ENCODE results near the gene COL9A1.

The COL9A1 gene

GRCh38 chr6:70231311-70231710, 71.6 kb downstream of the COL9A1 start:
- no peak for DNase-seq (ENCODE audit: low read depth in 2 of 2)

GRCh38 chr6:70225055-70225454, 77.8 kb downstream of the COL9A1 start:
- no peak for DNase-seq (ENCODE audit: low read depth in 2 of 2)

DNA sequence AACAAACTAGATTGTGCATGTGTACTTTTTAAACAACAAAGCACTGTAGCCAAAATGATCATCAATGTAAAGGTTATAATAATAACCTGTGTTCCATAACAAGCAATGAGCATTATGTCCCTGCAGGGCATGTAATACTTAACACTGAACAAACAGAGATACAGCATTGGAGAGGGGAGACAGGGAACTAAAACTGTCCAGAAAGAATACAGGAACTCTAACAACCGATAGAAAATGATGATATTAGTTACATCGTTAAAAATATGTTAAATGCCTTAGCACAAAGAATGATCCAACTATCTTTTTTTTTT, 80.5 kb downstream of the COL9A1 start:
- no peak for DNase-seq (ENCODE audit: low read depth in 2 of 2)

DNA sequence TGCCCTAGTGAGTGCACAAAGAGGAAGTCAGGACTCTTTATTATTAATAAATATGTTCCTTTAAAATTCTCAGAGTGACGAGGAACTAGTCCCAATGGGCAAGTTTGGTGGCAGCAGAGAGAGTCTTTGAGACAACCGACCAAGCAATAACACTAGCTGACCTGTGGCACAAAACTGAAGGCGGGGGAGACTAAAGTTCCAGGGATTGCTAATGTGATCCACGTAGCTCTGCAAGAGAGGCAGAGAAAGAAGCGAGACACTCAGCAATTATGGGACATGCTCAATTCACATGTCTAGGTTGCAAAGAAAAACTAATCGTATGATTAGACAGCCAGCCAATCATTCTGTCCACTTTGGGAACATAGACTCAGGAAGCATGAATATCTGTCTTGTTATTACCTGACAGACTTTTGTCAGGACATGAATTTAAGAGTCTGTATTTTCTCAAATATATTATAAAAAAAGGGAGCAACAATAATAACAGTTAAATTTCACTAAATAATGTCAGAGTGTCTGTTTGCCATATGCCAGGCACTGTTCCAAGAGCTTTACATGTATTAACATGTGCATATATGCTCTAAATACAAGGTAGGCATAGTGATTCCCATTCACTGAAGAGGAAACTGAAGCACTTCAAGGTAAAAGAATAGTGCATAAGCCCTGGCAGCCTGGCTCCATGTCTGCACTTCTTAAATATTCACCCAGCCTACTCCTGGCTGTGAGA, 81.0 kb downstream of the COL9A1 start:
- DNase-seq (ENCODE audit: low read depth in 2 of 2), result no peak

GRCh38 chr6:70221025-70221714, 81.7 kb downstream of the COL9A1 start:
- no peak for DNase-seq (ENCODE audit: low read depth in 2 of 2)

DNA sequence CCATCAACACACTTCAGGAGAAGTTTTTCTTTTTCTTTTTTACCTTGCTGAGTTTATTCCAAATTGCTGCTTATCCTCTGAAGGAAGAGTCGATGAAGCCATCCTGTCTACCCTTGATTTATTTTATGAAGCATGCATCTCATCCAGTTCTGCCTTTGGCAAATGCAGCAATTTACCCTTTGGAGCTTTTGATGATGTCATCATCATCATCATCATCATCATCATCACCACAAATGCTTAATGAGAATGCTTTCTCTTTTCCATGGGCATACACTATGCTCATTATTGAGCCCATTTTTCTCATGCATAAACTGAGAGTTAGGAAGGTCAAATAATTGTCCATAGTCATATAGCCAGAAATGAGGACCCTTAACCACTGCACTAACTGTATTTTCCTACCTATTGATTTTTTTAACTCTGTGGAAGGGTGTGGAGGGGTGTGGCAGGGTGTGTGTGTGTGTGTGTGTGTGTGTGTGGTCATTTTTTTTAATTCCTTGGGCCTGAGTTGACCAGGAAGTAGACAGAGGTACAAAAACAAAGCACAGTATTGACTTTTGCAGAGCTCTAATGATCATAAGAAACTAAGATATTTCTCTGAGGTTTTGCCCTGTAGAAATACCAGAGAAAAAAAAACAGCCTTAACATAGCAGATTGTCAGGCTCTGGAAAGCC, 82.8 kb downstream of the COL9A1 start:
- no peak for DNase-seq (ENCODE audit: low read depth in 2 of 2)

DNA sequence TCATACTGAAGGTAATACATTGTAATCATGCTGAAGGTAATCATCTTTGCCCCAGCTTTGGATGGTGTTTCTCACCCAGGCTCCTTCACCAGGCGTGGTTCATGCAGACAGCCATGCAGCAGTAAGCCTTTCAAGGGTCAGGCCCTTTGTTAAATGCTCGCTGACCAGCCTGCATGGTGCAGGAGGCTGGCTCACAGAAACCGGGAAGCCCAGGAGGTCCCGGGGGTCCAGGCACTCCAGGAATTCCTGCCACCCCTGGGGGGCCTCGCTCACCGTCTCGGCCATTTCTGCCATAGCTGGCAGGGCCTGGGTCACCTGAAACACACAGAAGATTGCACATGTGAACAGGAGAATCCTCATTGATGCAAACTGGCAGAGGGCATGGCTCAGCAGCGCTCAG, 86.1 kb downstream of the COL9A1 start:
- DNase-seq (ENCODE audit: low read depth in 2 of 2), result no peak

DNA sequence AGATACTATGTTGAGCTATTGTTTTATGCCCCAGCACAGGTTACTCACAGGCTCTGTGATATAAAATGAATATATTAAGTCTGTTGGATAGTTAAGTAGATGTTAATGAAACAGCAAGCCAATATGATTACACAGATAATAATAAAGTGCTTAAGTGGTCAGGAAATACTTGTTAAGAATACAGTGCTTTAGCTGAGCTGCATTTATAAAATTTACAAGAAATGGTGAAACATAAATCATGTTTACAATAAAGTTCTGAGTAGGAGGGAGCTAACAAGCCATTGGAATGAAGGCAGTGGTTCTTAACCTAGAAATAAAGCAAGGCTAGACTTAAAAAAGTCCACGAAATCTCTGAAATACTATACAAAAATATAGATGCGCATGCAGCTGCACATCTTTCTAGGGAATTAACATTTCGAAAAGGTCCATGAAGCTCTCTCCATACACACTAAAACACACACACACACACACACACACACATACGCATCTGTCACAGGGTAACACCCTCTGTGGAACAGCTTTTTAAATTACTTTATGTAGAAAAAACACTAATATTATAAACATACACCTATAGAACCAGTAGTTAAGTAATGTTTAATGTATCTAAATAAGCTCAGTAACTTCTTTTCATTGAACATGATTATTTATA, 87.3 kb downstream of the COL9A1 start:
- DNase-seq (ENCODE audit: low read depth in 2 of 2), result no peak

DNA sequence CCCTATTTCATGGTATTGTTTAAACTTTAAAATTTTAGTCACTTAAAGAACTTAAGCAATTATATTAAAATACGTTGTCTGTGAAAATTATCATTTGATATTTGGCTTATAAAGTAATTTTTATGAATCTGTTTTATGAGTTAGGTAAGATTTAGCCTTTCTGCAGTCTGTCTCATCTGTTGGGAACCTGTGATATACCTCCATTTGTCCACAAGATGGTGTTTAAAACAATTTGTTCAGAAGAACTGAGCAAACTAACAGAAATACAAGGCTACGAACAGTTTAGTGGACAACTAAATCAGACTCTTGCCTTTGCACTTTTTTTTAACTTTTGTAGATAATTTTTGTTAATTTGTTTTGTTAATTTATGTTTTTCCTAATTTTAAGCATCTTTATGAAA, 92.4 kb downstream of the COL9A1 start:
- no peak for DNase-seq (ENCODE audit: low read depth in 2 of 2)

DNA sequence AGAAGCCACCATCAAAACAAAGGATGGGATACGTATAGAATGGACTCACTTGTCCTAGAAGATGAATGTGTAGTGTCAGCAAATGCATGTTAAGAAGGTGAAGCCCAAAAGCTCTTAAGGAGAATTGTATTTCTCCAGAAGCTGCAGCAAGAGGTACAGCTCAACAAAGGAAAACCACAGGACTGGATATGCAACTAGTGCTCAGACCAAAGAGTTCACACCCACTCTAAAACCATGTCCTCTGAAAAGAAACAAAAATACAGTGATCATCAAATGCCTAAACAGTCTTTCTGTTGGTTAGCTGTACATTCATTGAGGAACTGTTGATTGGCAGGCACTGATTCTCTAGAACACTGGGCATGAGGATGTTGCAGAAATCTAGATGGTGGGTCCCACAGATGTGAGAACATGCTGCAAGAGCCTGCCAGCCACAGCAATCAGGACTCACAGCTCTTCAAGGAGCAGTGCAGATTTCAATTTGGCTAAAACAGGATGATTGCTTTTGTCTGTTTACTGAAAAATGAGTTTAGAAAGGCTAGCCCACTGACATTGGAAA, 94.6 kb downstream of the COL9A1 start:
- no peak for DNase-seq (ENCODE audit: low read depth in 2 of 2)

- DNase-seq (ENCODE audit: low read depth in 2 of 2), result no peak
Measured at GRCh38 chr6:70198785-70199184, 104.1 kb downstream of the COL9A1 start.

GRCh38 chr6:70196531-70196930, 106.4 kb downstream of the COL9A1 start:
- no peak for DNase-seq (ENCODE audit: low read depth in 2 of 2)

GRCh38 chr6:70194421-70194820, 108.5 kb downstream of the COL9A1 start:
- no peak for DNase-seq (ENCODE audit: low read depth in 2 of 2)

GRCh38 chr6:70188202-70188601, 114.7 kb downstream of the COL9A1 start:
- no peak for DNase-seq (ENCODE audit: low read depth in 2 of 2)

DNA sequence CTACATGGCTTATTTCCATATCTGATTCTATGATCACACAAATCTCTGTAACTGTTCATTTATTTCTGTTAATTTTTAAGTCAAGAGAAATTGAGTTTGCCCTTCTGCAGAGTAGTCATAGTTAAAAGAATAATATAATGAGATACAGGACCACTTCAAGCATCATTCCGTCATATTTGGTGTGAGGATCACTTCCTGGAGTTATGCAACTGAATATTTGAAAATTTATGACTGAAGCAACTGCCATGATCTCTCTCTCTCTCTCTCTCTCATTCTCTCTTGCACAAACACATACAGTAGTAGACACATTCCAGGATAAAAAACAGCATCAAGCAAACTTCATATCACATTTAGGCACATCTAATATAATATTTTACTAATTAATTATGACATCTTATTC, 116.4 kb downstream of the COL9A1 start:
- no peak for DNase-seq (ENCODE audit: low read depth in 2 of 2)

DNA sequence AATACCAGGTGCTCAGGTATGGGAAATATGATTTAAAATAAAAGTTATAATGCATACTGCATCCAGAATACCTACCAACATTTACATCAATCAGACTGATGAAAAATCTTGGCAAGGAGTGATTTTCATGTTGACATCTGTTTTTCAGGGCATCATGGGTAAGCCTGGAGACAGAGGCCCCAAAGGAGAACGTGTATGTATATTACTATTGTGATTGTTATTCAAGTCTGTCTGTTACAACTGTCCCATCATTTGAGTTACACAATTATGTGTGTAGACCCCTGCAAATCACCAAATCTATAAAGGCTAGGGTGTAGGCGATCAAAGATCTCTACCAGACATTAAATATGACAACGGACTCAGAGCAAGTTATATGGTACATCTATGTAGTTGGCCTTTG, 118.2 kb downstream of the COL9A1 start:
- DNase-seq (ENCODE audit: low read depth in 2 of 2), result no peak

DNA sequence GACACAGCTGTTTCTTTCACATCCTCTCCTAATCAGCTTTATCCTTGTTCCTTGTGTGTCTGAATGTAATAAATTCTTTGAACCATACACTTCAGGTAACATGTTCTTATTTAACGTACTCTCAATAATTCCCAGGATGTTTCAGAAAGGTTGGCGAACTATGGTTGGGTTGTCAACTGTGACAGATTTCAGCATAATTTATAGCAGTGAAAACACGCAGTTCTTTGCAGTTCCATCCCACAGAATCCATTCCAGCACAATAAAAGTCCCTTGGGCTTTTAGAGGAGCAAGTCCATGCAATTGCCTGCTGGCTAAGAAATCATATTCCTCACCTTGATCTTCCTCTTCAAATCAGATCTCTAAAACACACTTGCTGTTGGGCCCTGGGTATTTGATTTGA, 119.3 kb downstream of the COL9A1 start:
- DNase-seq (ENCODE audit: low read depth in 2 of 2), result no peak

GRCh38 chr6:70180901-70181599, 121.8 kb downstream of the COL9A1 start:
- DNase-seq (ENCODE audit: low read depth in 2 of 2), result no peak

DNA sequence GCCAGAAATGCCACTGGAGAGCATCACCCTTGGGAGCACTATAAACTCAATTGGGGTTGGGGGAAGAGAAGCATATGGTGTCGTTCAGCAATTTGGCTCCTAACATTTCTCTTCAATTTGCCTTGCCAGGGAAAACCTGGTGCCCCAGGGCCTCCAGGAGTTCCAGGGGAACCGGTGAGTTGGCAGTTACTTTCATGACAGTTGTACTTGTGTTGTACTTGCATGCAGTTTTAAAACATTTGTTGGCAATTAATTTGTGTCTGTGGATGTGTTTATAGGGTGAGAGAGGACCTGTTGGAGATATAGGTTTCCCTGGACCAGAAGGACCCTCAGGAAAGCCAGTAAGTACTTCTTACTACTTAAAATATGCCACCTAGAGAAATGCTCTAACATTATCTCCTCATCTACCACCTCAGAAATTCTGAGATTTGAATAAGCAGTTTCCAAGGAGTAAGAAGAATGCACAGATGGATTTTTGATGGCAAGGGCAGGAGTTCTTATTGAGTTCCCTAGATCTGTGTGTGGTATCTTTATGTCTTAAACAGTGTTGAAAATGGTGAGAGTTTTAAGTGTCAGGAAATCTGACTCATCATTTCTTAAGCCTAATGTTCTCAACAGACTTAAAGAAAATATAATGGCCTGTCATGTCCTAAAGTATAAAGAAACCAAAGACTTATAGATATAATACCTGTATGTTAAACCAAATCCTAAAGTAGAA, 122.5 kb downstream of the COL9A1 start:
- no peak for DNase-seq (ENCODE audit: low read depth in 2 of 2)

- no peak for DNase-seq (ENCODE audit: low read depth in 2 of 2)
Measured at GRCh38 chr6:70176842-70177550, 125.9 kb downstream of the COL9A1 start.

All from stimulated activated CD8-positive, alpha-beta memory T cell treated with anti-CD3 and anti-CD28 coated beads, Interleukin-15, amount 100 ng/mL, for 4 hours (primary cell).